Stimulated activated CD4-positive, alpha-beta T cell treated with anti-CD3 and anti-CD28 coated beads, Interleukin-4, amount 100 ng/mL, for 48 hours (primary cell): Measurements from ENCODE around the gene RNFT1.
"Not testable (repeated sequence)": the region's sequence is repeated elsewhere in the genome, so short reads cannot be mapped to it uniquely, and the experiment has no call there.

Experiments used
- DNase-seq, 2 donors: peaks; one replicate each; pipeline ENCODE4 v3.0.0-alpha.2; 2020; ENCODE audit warnings: low read depth in 2 of 2

The RNFT1 gene

DNA sequence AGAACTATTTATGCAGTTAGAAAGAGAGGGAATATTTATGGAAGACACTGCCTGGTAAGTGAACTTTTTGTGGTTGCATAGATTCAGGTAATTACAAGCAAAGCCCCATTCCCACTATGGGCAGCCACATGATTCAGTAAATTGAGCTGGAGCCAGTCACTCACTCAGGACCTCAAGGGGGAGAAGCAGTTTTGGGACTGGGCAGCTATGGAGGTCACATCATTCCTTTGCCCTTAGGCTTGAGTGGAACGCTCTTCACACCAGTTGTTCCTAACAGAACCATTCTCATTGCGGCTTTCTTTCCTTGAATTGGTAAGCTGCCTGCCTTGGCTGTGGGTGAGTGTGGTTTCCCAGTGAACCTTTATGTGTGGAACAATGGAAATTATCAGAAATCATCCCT, 34.4 kb downstream of the RNFT1 start:
- DNase-seq: not testable (repeated sequence)

DNA sequence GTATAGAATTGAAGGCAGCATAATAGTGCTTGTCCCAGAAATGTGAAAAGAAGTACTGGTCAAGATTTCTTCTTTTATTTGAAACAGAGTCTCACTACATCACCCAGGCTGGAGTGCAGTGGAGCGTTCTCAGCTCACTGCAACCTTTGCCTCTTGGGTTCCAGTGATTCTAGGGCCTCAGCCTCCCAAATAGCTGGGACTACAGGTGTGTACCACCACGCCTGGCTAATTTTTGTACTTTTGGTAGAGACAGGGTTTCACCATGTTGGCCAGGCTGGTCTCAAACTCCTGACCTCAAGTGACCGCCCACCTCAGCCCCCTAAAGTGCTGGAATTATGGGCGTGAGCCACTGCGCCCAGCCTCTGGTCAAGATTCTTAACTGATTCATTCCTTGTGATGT, 43.9 kb downstream of the RNFT1 start:
- DNase-seq: not testable (repeated sequence)

DNA sequence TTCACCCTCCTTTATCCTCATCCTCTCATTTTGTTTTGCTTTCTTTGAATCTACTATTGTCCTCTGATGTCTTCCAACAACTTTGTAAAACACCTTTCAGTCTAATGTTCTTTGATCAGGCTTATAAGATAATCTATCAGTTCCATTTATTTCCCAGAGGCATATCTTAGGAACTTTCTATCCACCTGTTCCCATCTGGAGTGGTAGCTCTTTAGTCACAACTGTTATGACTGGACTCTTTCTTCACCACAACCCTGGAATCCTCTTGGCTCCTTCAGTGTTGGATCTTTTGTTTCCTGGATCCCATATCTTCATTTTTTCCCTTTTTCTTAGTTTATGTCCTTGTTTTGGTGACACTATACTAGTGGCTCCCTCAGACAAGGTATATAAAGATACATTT, 48.1 kb downstream of the RNFT1 start:
- DNase-seq: no peak

DNA sequence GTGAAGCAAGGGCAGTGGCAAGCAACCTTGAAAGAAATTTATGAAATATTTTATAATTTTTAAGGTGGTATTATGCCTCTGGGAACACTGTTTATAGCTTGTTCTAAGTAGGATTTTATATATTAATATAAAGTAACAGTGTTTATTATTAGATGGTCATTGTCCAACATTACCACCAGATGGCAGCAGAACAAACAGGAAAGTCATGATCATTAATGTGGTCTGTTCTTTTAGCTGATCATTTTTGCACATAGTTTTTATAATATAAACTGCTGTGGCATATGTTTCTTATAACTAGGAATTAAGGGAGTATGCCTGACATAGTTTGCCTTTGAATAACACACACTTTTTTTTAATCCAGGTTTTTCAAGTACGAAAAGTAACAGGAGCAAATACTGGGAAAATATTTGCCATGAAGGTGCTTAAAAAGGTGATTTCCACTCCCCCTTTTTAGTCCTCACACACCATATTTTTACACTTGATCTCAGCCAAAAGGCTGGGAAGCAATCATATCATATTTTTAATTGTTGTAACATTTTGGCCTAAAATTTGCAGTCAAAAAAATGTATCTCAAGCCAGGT, 50.2 kb downstream of the RNFT1 start:
- DNase-seq: no peak

DNA sequence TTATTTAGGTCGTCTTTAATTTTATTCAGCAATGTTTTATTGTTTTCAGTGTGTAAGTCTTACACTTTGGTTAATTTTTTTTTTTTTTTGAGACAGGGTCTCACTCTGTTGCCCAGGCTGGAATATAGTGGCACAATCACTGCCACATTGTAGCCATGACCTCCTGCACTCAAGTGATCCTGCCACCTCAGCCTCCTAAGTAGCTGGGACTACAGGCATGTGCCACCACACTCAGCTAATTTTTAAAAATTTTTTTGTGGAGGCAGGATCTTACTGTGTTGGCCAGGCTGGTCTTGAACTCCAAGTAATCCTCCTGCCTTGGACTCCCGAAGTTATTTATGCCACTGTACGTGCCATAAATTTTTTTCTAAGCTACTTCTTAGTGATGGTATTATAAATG, 57.1 kb downstream of the RNFT1 start:
- DNase-seq: no peak

DNA sequence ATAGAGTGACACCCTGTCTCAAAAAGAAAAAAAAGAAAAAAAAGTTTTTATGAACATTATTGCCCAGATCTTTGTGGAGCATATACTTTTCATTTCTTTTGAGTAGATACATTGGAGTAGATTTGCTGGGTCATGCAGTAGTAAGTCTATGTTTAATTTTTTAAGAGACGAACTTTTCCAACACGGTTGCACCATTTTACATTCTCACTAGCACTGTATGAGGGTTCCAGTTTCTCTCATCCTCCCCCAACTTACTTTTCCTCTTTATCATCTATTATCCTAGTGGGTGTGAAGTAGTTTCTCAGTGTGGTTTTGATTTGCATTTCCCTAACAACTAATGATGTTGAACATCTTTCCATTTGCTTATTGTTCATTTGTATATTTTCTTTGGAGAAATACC, 61.1 kb downstream of the RNFT1 start:
- no peak for DNase-seq
